ENCODE results near the gene TCERG1.

TCERG1 gene

GRCh38 chr5:146446861-146447733 lies at the start of gene TCERG1:
Gene TCERG1 (plus strand): TSS chr5:146447333. CDS start chr5:146447350, 17 bp downstream.
- peak; percentile 86 to 92 for DNase-seq (ENCODE audit: low read depth in 2 of 2, low spot score in 1 of 2)

DNA sequence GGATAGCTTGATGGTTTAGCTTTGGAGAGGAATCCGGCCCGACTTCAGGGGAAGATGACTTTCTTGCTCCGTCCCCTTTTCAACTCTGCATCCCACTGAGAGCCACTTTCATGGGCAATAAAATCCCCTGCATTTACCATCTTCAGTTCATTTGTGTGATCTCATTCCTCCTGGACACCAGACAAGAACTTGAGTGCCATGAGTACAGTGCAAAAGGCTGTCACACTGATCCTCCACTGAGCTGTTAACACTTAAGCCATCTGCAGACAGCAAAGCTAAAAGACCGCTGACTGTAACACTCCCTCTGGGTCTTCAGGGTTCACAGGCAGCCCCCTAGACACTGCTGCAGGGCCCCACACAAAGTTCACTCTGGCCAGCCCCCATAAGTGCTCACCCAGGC lies 48.3 kb upstream of the TCERG1 start:
- DNase-seq (ENCODE audit: low read depth in 2 of 2, low spot score in 1 of 2): no peak

DNA sequence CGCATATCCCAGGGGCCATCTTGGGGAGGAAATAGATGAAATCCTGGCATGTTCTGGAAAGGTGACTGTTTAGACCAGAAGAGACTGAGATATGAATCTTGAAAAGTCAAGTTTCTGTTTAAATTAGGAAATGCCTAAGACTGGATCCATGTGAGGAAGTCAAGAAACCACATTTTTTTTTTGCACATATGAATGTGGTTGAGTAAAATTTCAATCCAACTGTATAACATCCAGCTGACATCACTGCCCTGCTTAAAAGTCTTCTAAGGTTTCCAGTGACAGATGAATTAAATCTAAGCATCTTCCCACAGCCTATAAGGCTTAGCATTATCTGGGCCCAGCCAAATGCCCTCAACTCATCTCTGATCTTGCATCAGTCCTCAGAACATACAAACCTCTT lies 47.7 kb upstream of the TCERG1 start:
- DNase-seq (ENCODE audit: low read depth in 2 of 2, low spot score in 1 of 2): no peak

DNA sequence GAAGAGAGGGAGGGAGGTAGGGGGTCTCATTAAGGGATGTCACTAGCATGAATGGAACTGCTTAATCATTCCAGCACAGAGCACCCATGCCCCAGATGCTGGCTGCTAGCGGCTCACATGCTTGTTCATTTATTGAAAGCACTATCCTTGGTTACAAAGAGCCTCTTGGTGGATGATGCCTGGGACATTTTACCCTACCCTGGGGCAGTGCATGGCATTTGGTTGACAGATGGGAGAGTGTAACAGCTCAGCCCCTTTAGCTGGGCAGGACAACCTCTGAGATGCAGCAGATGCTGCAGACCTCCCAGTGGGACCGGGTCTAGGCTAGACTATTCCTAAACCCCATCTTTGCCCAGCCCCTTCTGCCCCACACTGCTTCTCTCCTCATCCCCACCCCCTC lies 46.9 kb upstream of the TCERG1 start:
- DNase-seq (ENCODE audit: low read depth in 2 of 2, low spot score in 1 of 2): no peak

GRCh38 chr5:146401021-146401420 lies 46.1 kb upstream of the TCERG1 start:
- no peak for DNase-seq (ENCODE audit: low read depth in 2 of 2, low spot score in 1 of 2)

- no peak for DNase-seq (ENCODE audit: low read depth in 2 of 2, low spot score in 1 of 2)
Observed at GRCh38 chr5:146402949-146403348, 44.2 kb upstream of the TCERG1 start.

DNA sequence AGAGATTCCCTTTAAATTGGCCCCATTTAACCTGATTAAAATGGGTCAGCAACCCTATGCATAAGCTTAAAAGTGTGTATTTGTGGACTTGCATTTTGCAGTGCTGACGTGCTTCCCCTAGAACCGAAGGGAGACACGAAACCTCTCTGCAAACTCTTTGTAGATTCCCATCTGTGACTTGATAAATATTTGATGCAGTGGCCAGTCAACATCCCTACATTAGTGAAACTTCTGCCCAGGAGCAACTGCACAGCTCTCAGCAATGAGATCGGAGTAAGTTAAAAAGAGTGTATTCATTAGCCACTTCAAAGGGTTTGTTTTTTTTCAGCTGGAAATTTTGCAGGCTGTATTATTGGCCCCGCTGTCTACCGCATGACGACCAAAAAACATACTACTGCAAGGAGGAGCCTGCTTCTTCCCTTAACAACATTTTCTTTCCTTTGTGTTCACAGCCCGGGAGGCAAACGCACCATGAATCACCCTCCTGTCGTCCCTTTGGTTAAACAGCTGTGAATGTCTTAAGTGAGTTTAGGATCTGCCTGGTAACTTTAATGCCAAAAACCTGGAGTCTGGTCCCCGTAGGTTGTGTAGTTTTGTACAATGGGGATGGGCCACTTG lies 38.0 kb upstream of the TCERG1 start:
- no peak for DNase-seq (ENCODE audit: low read depth in 2 of 2, low spot score in 1 of 2)

- DNase-seq (ENCODE audit: low read depth in 2 of 2, low spot score in 1 of 2): no peak
Observed at GRCh38 chr5:146410272-146410671, 36.9 kb upstream of the TCERG1 start.

DNA sequence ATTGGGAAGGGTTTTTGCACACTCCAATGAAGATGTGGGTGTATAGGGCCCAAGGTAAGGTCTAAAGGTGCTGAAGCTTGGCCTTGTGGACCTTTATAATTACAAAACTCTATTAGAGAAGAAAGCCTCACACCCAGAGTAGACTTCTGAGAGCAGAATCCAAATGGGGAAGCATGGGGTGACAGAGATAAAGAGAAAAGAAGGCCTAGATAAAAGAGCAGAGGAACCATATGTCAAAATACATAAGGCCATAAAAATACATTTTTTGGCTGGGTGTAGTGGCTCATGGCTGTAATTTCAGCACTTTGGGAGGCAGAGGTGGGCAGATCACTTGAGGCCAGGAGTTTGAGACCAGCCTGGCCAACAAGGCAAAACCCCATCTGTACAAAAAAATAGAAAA lies 27.4 kb upstream of the TCERG1 start:
- no peak for DNase-seq (ENCODE audit: low read depth in 2 of 2, low spot score in 1 of 2)

DNA sequence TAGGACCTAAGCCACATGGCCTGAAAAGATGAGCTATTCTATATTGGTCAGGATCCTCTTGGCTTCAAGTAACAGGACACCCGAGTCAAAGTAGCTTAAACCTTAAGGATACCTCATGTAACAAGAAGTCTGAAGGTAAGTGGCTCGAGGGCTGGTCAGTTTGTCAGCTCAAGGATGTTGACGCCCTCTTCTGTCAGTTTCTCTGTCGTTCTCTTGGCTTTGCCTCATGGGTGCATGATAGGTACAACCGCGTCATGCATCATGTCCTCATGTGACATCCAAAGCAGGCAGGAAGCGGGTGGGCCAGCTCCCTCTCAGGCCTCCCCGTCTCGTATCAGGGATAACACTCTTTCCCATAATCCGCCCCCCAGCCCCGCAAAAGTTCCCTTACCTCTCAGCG lies 22.1 kb upstream of the TCERG1 start:
- no peak for DNase-seq (ENCODE audit: low read depth in 2 of 2, low spot score in 1 of 2)

GRCh38 chr5:146426305-146426704 lies 20.8 kb upstream of the TCERG1 start:
- no peak for DNase-seq (ENCODE audit: low read depth in 2 of 2, low spot score in 1 of 2)

DNA sequence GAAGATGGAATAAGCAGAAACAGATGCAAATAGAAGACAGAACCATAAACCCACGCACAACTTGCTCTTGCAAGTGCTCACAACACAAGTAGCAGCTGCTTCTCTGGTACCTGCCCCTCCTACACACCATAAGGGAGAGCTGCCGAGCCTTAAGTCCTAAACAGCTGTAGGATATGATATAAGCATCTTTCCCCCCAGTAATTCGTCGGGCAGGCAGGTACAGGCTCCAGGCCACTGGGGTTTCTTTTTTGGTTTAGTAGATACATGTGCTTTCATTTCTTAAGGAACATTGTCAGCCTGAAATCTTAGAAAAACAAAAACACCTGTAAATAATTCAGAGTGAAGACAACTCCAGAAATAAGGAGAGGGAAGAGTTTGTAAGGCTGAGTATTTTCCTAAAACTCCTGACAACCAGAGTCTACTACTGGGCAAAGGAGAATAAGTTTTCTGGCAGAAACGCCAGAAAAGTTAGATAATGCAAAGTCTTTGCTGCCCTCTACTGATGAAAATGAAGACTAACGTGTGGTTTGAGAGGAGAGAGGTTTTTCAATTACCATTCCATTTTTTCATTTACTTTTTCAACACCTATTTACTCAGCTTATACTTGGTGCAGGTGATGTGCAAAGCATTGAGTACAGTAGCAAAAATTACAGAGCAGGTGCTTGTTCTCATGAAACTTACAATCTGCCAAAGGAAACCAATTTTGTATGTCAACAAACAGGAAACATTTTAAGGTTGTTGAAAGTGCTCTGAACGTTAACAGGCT lies 20.1 kb upstream of the TCERG1 start:
- DNase-seq (ENCODE audit: low read depth in 2 of 2, low spot score in 1 of 2): no peak

- no peak for DNase-seq (ENCODE audit: low read depth in 2 of 2, low spot score in 1 of 2)
Observed at GRCh38 chr5:146427619-146427997, 19.5 kb upstream of the TCERG1 start.

GRCh38 chr5:146428658-146429057 lies 18.5 kb upstream of the TCERG1 start:
- no peak for DNase-seq (ENCODE audit: low read depth in 2 of 2, low spot score in 1 of 2)

GRCh38 chr5:146440353-146440752 lies 6.8 kb upstream of the TCERG1 start:
- DNase-seq (ENCODE audit: low read depth in 2 of 2, low spot score in 1 of 2): no peak

GRCh38 chr5:146440870-146441495 lies 6.2 kb upstream of the TCERG1 start:
- no peak for DNase-seq (ENCODE audit: low read depth in 2 of 2, low spot score in 1 of 2)

DNA sequence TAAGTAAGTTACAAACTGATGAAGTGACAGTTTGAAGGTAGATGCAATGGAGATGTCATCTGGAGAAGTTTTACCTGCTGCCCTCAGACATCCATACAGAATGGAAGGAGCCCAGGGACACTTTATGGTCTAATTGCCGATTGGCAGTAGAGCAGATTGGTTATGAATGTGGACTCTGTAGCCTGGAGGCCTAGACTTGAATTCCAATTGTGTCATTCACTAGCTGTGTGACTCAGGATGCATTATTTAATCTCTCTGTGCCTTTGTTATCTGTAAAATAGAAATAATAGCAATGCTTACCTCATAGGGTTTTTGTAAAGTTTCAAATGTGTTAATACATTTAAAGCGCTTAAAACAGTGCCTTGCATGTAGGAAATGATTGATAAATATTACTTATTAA lies 5.2 kb upstream of the TCERG1 start:
- DNase-seq (ENCODE audit: low read depth in 2 of 2, low spot score in 1 of 2): no peak

DNA sequence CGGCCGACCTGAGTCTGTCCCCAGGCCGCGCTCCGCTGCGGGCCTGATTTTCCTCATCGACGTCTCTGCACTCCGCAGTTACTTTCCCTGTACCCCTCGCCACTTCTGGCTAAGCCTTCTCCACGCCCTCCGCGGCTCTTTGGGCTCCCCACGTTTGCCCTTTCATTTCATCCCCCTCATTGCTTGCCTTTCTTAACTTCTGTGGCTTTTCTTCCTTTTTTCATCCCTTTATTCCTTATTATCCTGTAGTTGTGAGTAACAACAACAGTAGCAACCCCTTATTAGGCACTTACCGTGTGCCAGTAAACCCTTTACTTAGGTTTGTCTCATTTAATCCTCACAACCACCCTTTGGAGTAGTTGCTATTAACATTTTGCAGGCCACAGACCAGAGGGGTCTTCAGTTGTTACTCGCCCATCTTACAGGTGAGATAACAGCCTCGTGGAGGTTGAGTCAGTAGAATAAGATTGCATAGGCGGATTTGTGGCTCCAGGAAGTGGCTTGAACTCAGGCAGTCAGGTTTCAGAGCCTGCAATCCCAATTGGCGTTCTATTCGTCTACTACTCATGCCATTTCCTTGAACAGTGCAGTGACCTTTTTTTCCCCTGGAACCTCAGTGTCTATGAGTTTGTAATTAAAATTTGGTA lies 724 bp downstream of the TCERG1 start:
- DNase-seq (ENCODE audit: low read depth in 2 of 2, low spot score in 1 of 2): no peak

GRCh38 chr5:146448783-146449519 lies 1.8 kb downstream of the TCERG1 start:
- no peak for DNase-seq (ENCODE audit: low read depth in 2 of 2, low spot score in 1 of 2)

GRCh38 chr5:146450002-146450401 lies 2.9 kb downstream of the TCERG1 start:
- DNase-seq (ENCODE audit: low read depth in 2 of 2, low spot score in 1 of 2): no peak
